Erythroblast (primary cell): ENCODE results near the gene RARG.

ENCODE experiments used
- GATA1 ChIP-seq: IDR thresholded peaks from 2 replicates; pipeline ENCODE4 v1.6.1; 2011; ENCODE audit warnings: low read depth, mild to moderate bottlenecking, control low read depth, low read length, moderate library complexity
- POLR2A ChIP-seq: IDR thresholded peaks from 2 replicates; pipeline ENCODE4 v1.6.1; 2011; ENCODE audit warnings: mild to moderate bottlenecking, low read length

DNA sequence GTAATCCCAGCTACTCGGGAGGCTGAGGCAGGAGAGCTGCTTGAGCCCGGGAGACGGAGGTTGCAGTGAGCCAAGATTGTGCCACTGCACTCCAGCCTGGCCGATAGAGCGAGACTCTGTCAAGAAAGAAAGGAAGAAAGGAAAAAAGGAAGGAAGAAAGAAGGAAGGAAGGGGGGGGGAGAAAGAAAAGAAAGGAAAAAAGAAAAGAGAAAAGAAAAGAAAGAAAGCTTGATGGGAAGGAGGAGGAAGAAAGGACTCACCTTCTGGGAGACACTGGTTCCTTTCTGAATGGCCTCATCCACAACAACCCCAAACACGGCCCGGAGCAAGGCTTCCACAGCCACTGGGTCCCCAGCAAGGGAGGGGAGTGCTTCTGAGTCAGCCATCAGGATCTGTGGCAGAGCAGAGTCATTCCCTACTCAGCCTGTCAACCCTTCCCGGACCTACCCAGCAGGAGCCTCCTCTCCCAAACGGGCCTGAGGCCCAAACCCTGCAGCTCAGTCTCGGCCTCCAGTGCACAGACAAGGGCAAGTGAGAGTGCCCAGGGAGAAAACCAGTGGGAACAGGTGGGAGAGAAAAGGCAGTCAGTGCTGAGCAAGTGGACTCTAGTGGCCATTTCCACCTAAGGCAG is 58.8 kb downstream of the RARG start:
- TF ChIP-seq POLR2A (no peak), GATA1 (no peak)
